Measurements from ENCODE around the gene LDAH.
"Not testable (repeated sequence)": the region's sequence is repeated elsewhere in the genome, so short reads cannot be mapped to it uniquely, and the experiment has no call there.

Gene LDAH

GRCh38 chr2:20822535-20823490 is at the start of gene LDAH:
Gene LDAH, minus strand, starts transcription at chr2:20823101. Its CDS starts 21,638 bp downstream, at chr2:20801463.
- peak; percentile 88 for DNase-seq

GRCh38 chr2:20868377-20868776 is 45.5 kb upstream of the LDAH start:
- no peak for DNase-seq

GRCh38 chr2:20862850-20863249 is 39.9 kb upstream of the LDAH start:
- no peak for DNase-seq

GRCh38 chr2:20855456-20855855 is 32.6 kb upstream of the LDAH start:
- no peak for DNase-seq

- DNase-seq: no peak
These were observed 29.8 kb upstream of the LDAH start for GRCh38 chr2:20852670-20853069.

GRCh38 chr2:20852139-20852538 is 29.2 kb upstream of the LDAH start:
- no peak for DNase-seq

GRCh38 chr2:20844246-20844645 is 21.3 kb upstream of the LDAH start:
- no peak for DNase-seq

- no peak for DNase-seq
These were observed 16.2 kb upstream of the LDAH start for GRCh38 chr2:20839052-20839451.

GRCh38 chr2:20838016-20838415 is 15.1 kb upstream of the LDAH start:
- no peak for DNase-seq

- DNase-seq: no peak
These were observed 13.6 kb upstream of the LDAH start for GRCh38 chr2:20836521-20836920.

GRCh38 chr2:20834331-20834730 is 11.4 kb upstream of the LDAH start:
- no peak for DNase-seq

GRCh38 chr2:20832606-20833005 is 9.7 kb upstream of the LDAH start:
- DNase-seq: no peak

- no peak for DNase-seq
These were observed 7.0 kb upstream of the LDAH start for GRCh38 chr2:20829861-20830260.

GRCh38 chr2:20823917-20824316 is 1.0 kb upstream of the LDAH start:
- DNase-seq: no peak

GRCh38 chr2:20818820-20819219 is 4.1 kb downstream of the LDAH start:
- DNase-seq: no peak

- no peak for DNase-seq
These were observed 7.7 kb downstream of the LDAH start for GRCh38 chr2:20815216-20815615.

GRCh38 chr2:20812779-20813178 is 10.1 kb downstream of the LDAH start:
- DNase-seq: no peak

- DNase-seq: no peak
These were observed 16.6 kb downstream of the LDAH start for GRCh38 chr2:20806286-20806685.

GRCh38 chr2:20803974-20804373 is 18.9 kb downstream of the LDAH start:
- no peak for DNase-seq

GRCh38 chr2:20803226-20803682 is 19.6 kb downstream of the LDAH start:
- no peak for DNase-seq

GRCh38 chr2:20797096-20797495 is 25.8 kb downstream of the LDAH start:
- DNase-seq: no peak

GRCh38 chr2:20796374-20796791 is 26.5 kb downstream of the LDAH start:
- peak; percentile 34 for DNase-seq

- not testable (repeated sequence) for DNase-seq
These were observed 29.0 kb downstream of the LDAH start for GRCh38 chr2:20793944-20794343.

GRCh38 chr2:20781656-20782265 is 41.1 kb downstream of the LDAH start:
- DNase-seq: peak; percentile 9

All from fibroblast of skin of right quadriceps (primary cell).